ENCODE data around the gene ZNF415. TPM values are rescaled to one million over a fixed set of nuclear protein-coding genes. Genes with fewer than 3 reads are reported as not detected.
A peak's percentile ranks its signal among the peaks of the same experiment; 100 is the strongest.

Gene ZNF415
- 1.3 and 5.2 TPM in 2 replicates for total RNA-seq (2014; rRNA removed)
- percentile 40 among the genes with signal in this experiment for Bru-seq, nascent RNA
- percentile 51 among the genes with signal in this experiment for BruChase-seq, experiment 1, labeled RNA remaining after a 6-hour chase
- BruChase-seq, experiment 2, labeled RNA remaining after a 2-hour chase: percentile 56 among the genes with signal in this experiment
- long read RNA-seq, partial matches to known transcripts: 0 of 3 reads
- long read RNA-seq, other reads (novel, unspliced or antisense): 3 of 3 reads

GRCh38 chr19:53132141-53132991, at the start of gene ZNF415:
TSS of gene ZNF415 (minus strand) at chr19:53132910. CDS start at chr19:53122676, 10,234 bp downstream.
- no peaks in the 10 kb centered on the region for H3K27me3 ChIP-seq (ENCODE audit: low read length)
- ATAC-seq: peak; percentile 78
- H3F3A ChIP-seq (ENCODE audit: low read length, unreplicated experiment): no peaks in the 10 kb centered on the region
- DNase-seq: peak; percentile 60
- H2AFZ ChIP-seq (ENCODE audit: low read length): peak within 1 kb of the TSS; percentile 78
- peaks cover 5% of the 10 kb centered on the region; the same call in 1 of the 2 replicates for H3K9me3 ChIP-seq (ENCODE audit: low read length)
- no peak within 1 kb of the TSS for H3K27ac ChIP-seq (ENCODE audit: low read length)
- CTCF ChIA-PET: no interaction called here
- no peaks in the 10 kb centered on the region for H4K20me1 ChIP-seq (ENCODE audit: low read length)
- intact Hi-C loops (cut with micrococcal nuclease): no loop called here
- POLR2A ChIA-PET (ENCODE audit: unreplicated experiment): no interaction called here
- H3K36me3 ChIP-seq (ENCODE audit: low read depth, low read length): no peaks in the 10 kb centered on the region
- peak within 1 kb of the TSS; percentile 49 for H3K9ac ChIP-seq (ENCODE audit: low read length)
- no peaks in the 10 kb centered on the region for H3K4me1 ChIP-seq (ENCODE audit: insufficient read depth, low read length)
- no peaks in the 10 kb centered on the region for H3K79me2 ChIP-seq (ENCODE audit: low read length)
- peak within 1 kb of the TSS; percentile 58 for H3K4me3 ChIP-seq (ENCODE audit: low read length)
- TF ChIP-seq EZH2phosphoT487 (IDR thresholded peaks at IDR 0.05; ENCODE audit: borderline replicate concordance, low read length) (no peak), CTCF (conservative IDR thresholded peaks at IDR 0.05; ENCODE audit: low read depth, low read length) (no peak), EZH2 (IDR thresholded peaks at IDR 0.05; ENCODE audit: low read length, unreplicated experiment) (no peak)
- TSS peak; percentile 38 for BruUV-seq (replicated peaks)
- H3K9me2 ChIP-seq (replicated peaks; ENCODE audit: low read length): no peaks in the 10 kb centered on the region
- H3K4me2 ChIP-seq (ENCODE audit: low read length): peak within 1 kb of the TSS; percentile 74

- Histone ChIP-seq H3K79me2 (ENCODE audit: low read length) (no peaks in the 10 kb centered on the region), H3F3A (ENCODE audit: low read length, unreplicated experiment) (no peaks in the 10 kb centered on the region), H4K20me1 (ENCODE audit: low read length) (no peaks in the 10 kb centered on the region), H3K4me1 (ENCODE audit: insufficient read depth, low read length) (peaks cover 19% of the 10 kb centered on the region), H3K9ac (ENCODE audit: low read length) (no peak overlapping the region), H3K9me2 (replicated peaks; ENCODE audit: low read length) (no peaks in the 10 kb centered on the region), H3K36me3 (ENCODE audit: low read depth, low read length) (peaks cover 7% of the 10 kb centered on the region), H3K27me3 (ENCODE audit: low read length) (no peaks in the 10 kb centered on the region), H3K4me3 (ENCODE audit: low read length) (no peak overlapping the region), H3K27ac (ENCODE audit: low read length) (peak overlapping the region; percentile 47), H3K4me2 (ENCODE audit: low read length) (peak overlapping the region; percentile 35), H3K9me3 (ENCODE audit: low read length) (peaks cover 5% of the 10 kb centered on the region), H2AFZ (ENCODE audit: low read length) (no peak overlapping the region)
- intact Hi-C loops (cut with micrococcal nuclease): no loop called here
- ChIA-PET POLR2A (ENCODE audit: unreplicated experiment) (no interaction called here), CTCF (no interaction called here)
- TF ChIP-seq EZH2phosphoT487 (IDR thresholded peaks at IDR 0.05; ENCODE audit: borderline replicate concordance, low read length) (no peak), EZH2 (IDR thresholded peaks at IDR 0.05; ENCODE audit: low read length, unreplicated experiment) (no peak)
- peak; percentile 59 for DNase-seq
- no TSS peak for BruUV-seq (replicated peaks)
- peak; percentile 85 for ATAC-seq
These were observed 49.5 kb upstream of the ZNF415 start for GRCh38 chr19:53182202-53182601.

GRCh38 chr19:53177986-53178385, 45.3 kb upstream of the ZNF415 start:
- H3K4me1 ChIP-seq (ENCODE audit: insufficient read depth, low read length): peaks cover 11% of the 10 kb centered on the region
- no peaks in the 10 kb centered on the region for H3K27me3 ChIP-seq (ENCODE audit: low read length)
- TF ChIP-seq CTCF (conservative IDR thresholded peaks at IDR 0.05; ENCODE audit: low read depth, low read length) (no peak), EZH2 (IDR thresholded peaks at IDR 0.05; ENCODE audit: low read length, unreplicated experiment) (no peak), EZH2phosphoT487 (IDR thresholded peaks at IDR 0.05; ENCODE audit: borderline replicate concordance, low read length) (no peak)
- H4K20me1 ChIP-seq (ENCODE audit: low read length): no peaks in the 10 kb centered on the region
- H3K9me3 ChIP-seq (ENCODE audit: low read length): peaks cover 24% of the 10 kb centered on the region
- H3K79me2 ChIP-seq (ENCODE audit: low read length): no peaks in the 10 kb centered on the region
- H2AFZ ChIP-seq (ENCODE audit: low read length): no peak overlapping the region
- no TSS peak for BruUV-seq (replicated peaks)
- DNase-seq (no peak), ATAC-seq (no peak)
- no peaks in the 10 kb centered on the region for H3K9me2 ChIP-seq (replicated peaks; ENCODE audit: low read length)
- no peak overlapping the region for H3K27ac ChIP-seq (ENCODE audit: low read length)
- H3K9ac ChIP-seq (ENCODE audit: low read length): no peak overlapping the region
- ChIA-PET CTCF (no interaction called here), POLR2A (ENCODE audit: unreplicated experiment) (no interaction called here)
- no peaks in the 10 kb centered on the region for H3F3A ChIP-seq (ENCODE audit: low read length, unreplicated experiment)
- intact Hi-C loops (cut with micrococcal nuclease): no loop called here
- no peak overlapping the region for H3K4me2 ChIP-seq (ENCODE audit: low read length)
- H3K36me3 ChIP-seq (ENCODE audit: low read depth, low read length): peaks cover 13% of the 10 kb centered on the region
- H3K4me3 ChIP-seq (ENCODE audit: low read length): no peak overlapping the region

Measured in PC-3 (cell line).